Keratinocyte (primary cell): Measurements from ENCODE around the gene BLTP1. TPM values are rescaled to one million over a fixed set of nuclear protein-coding genes. Genes with fewer than 3 reads are reported as not detected.

Source experiments
- DNase-seq: peaks from one replicate; pipeline ENCODE4 v3.0.0-alpha.2; 2011; ENCODE audit warnings: low read depth, missing footprints, low spot score
- FAIRE-seq: peaks from 2 replicates; lab custom pipeline; 2011; peaks lifted over from hg19 to GRCh38; lab: Jason Lieb, UNC
- H2AFZ ChIP-seq: 2 replicates; pipeline ENCODE4 v1.6.0; 2012; ENCODE audit warnings: low read length, control low read depth, inconsistent platforms; ENCODE audit not compliant: control insufficient read depth
- H3K27ac ChIP-seq: 2 replicates; pipeline ENCODE4 v1.5.1; 2011; ENCODE audit warnings: low read length; ENCODE audit not compliant: control insufficient read depth, insufficient read depth
- H3K27me3 ChIP-seq: 3 replicates; pipeline ENCODE4 v1.6.0; 2011; ENCODE audit warnings: low read length; ENCODE audit not compliant: control insufficient read depth, insufficient read depth; ENCODE audit errors: extremely low read depth
- H3K36me3 ChIP-seq, 2 experiments: 2 replicates in 1 of 2; 3 replicates in 1 of 2; pipeline ENCODE4 v1.5.1; 2011; ENCODE audit warnings: low read length in 2 of 2, mild to moderate bottlenecking in 1 of 2; ENCODE audit not compliant: control insufficient read depth in 2 of 2, insufficient read depth in 2 of 2; ENCODE audit errors: extremely low read depth in 1 of 2
- H3K4me1 ChIP-seq: 3 replicates; pipeline ENCODE4 v1.5.1; 2011; ENCODE audit warnings: low read length; ENCODE audit not compliant: control insufficient read depth, insufficient read depth; ENCODE audit errors: extremely low read depth
- H3K4me2 ChIP-seq: 3 replicates; pipeline ENCODE4 v1.6.0; 2011; ENCODE audit warnings: low read depth, low read length; ENCODE audit not compliant: control insufficient read depth, insufficient read depth; ENCODE audit errors: extremely low read depth
- H3K4me3 ChIP-seq, 3 experiments: fragments of 200-600 bp in 1 of 3; sonication (generic) in 1 of 3; 2 replicates in 2 of 3; 3 replicates in 1 of 3; pipeline ENCODE4 v1.5.1; 2011 to 2016; ENCODE audit warnings: low read length in 3 of 3, mild to moderate bottlenecking in 3 of 3, control low read depth in 2 of 3, inconsistent platforms in 1 of 3, low read depth in 1 of 3, mixed read lengths in 1 of 3, mixed run types in 1 of 3, moderate library complexity in 1 of 3; ENCODE audit not compliant: control insufficient read depth in 2 of 3, insufficient read depth in 2 of 3; ENCODE audit errors: extremely low read depth in 1 of 3
- H3K79me2 ChIP-seq: 2 replicates; pipeline ENCODE4 v1.6.0; 2012; ENCODE audit warnings: low read length; ENCODE audit not compliant: control insufficient read depth, insufficient read depth
- H3K9ac ChIP-seq: 3 replicates; pipeline ENCODE4 v1.6.0; 2011; ENCODE audit warnings: low read length; ENCODE audit not compliant: control insufficient read depth, insufficient read depth; ENCODE audit errors: extremely low read depth
- H3K9me1 ChIP-seq: 3 replicates; pipeline ENCODE4 v1.6.0; 2011; ENCODE audit warnings: low read length; ENCODE audit not compliant: control insufficient read depth, insufficient read depth; ENCODE audit errors: extremely low read depth
- H3K9me3 ChIP-seq: 2 replicates; pipeline ENCODE4 v1.5.1; 2012; ENCODE audit warnings: low read depth, low read length; ENCODE audit not compliant: control insufficient read depth
- H4K20me1 ChIP-seq: 3 replicates; pipeline ENCODE4 v1.6.0; 2011; ENCODE audit warnings: low read length; ENCODE audit not compliant: control insufficient read depth, insufficient read depth; ENCODE audit errors: extremely low read depth
- CTCF ChIP-seq, 3 experiments: IDR thresholded peaks in 1 of 3; conservative IDR thresholded peaks in 1 of 3; optimal IDR thresholded peaks in 1 of 3; 2 replicates in 2 of 3; 3 replicates in 1 of 3; pipeline versions ENCODE3 to v1.5.1; 2011; ENCODE audit warnings: low read length in 3 of 3, mild to moderate bottlenecking in 3 of 3, moderate library complexity in 2 of 3, control low read depth in 1 of 3, inconsistent platforms in 1 of 3; ENCODE audit not compliant: insufficient read depth in 2 of 3; ENCODE audit errors: extremely low read depth in 1 of 3
- EZH2 ChIP-seq: IDR thresholded peaks from one replicate; pipeline ENCODE4 v1.6.1; 2012; ENCODE audit warnings: inconsistent platforms, mild to moderate bottlenecking, low read length, moderate library complexity
- dilution Hi-C: fragments of 300-500 bp; cut with MboI; formaldehyde crosslinking; loops from one replicate; pipeline ENCODE4 v1.7.0; 2020; ENCODE audit warnings: low sequenced_read_pairs; ENCODE audit not compliant: extremely low pct_ligation_motif_present
- polyA plus RNA-seq, 5 experiments: library from polyadenylated mRNA; depleted of rRNA in 3 of 5; stranded (reverse) in 3 of 5; stranded (forward) in 1 of 5; unstranded in 1 of 5; fragments of >200 nt; gene quantifications; 1 replicate in 1 of 5; 2 replicates in 3 of 5; 3 replicates in 1 of 5; pipeline versions ENCODE4 v1.2.1 to v1.2.3, GENCODE V29; 2011 to 2012; ENCODE audit warnings: missing spikeins in 2 of 5, low read depth in 1 of 5, low replicate concordance in 1 of 5

BLTP1 gene
- polyA plus RNA-seq, 1 donor (not counting 4 experiments of a cell fraction or from before 2014, with no cell fraction given) = 28.9 TPM

GRCh38 chr4:122121593-122121992, 30.5 kb upstream of the BLTP1 start:
- TF ChIP-seq CTCF (optimal IDR thresholded peaks at IDR 0.05 in 1 of 3, IDR thresholded peaks at IDR 0.05 in 1 of 3, conservative IDR thresholded peaks at IDR 0.05 in 1 of 3; ENCODE audit: extremely low read depth in 1 of 3, insufficient read depth in 2 of 3, low read length in 3 of 3) = no peak
- no peak for TF ChIP-seq EZH2
- Histone ChIP-seq H3K27ac (no peak overlapping the region), H3K4me2 (no peak overlapping the region), H3K4me3 (no peak overlapping the region), H2AFZ (no peak overlapping the region), H3K9ac (no peak overlapping the region), H3K27me3 (no peaks in the 10 kb centered on the region), H3K4me1 (no peaks in the 10 kb centered on the region), H4K20me1 (no peaks in the 10 kb centered on the region), H3K79me2 (no peaks in the 10 kb centered on the region), H3K9me3 (no peaks in the 10 kb centered on the region), H3K36me3 (no peaks in the 10 kb centered on the region), H3K9me1 (no peaks in the 10 kb centered on the region)
- DNase-seq (no peak), FAIRE-seq (no peak)
- dilution Hi-C loops = no loop called here

- Histone ChIP-seq H3K27ac (no peak overlapping the region), H3K4me2 (no peak overlapping the region), H3K27me3 (no peaks in the 10 kb centered on the region), H3K4me1 (no peaks in the 10 kb centered on the region), H3K9me3 (no peaks in the 10 kb centered on the region), H3K4me3 (no peak overlapping the region), H3K79me2 (no peaks in the 10 kb centered on the region), H4K20me1 (no peaks in the 10 kb centered on the region), H2AFZ (no peak overlapping the region), H3K9ac (no peak overlapping the region), H3K9me1 (no peaks in the 10 kb centered on the region), H3K36me3 (no peaks in the 10 kb centered on the region)
- no peak for FAIRE-seq
- dilution Hi-C loops = no loop called here
- TF ChIP-seq CTCF (optimal IDR thresholded peaks at IDR 0.05 in 1 of 3, IDR thresholded peaks at IDR 0.05 in 1 of 3, conservative IDR thresholded peaks at IDR 0.05 in 1 of 3; ENCODE audit: extremely low read depth in 1 of 3, insufficient read depth in 2 of 3, low read length in 3 of 3) = no peak
- TF ChIP-seq EZH2 = no peak
- no peak for DNase-seq
Measured at GRCh38 chr4:122122083-122122482, 30.0 kb upstream of the BLTP1 start.
